Activated CD4-positive, alpha-beta T cell treated with anti-CD3 and anti-CD28 coated beads, Interleukin-2, Interleukin-4, amounts not matched to agents 100 ng/mL and 50 ng/mL, durations not matched to agents 16 hours and 8 hours (primary cell): ENCODE results near the gene RFX5.
"Not testable (repeated sequence)": the region's sequence is repeated elsewhere in the genome, so short reads cannot be mapped to it uniquely, and the experiment has no call there.

Source experiments
- DNase-seq: peaks from one replicate; pipeline ENCODE4 v3.0.0-alpha.2; 2020; ENCODE audit warnings: low spot score

RFX5 gene

GRCh38 chr1:151362308-151363155 is 15.5 kb upstream of the RFX5 start:
- DNase-seq, result no peak

GRCh38 chr1:151361883-151362282 is 14.8 kb upstream of the RFX5 start:
- DNase-seq, result no peak

- DNase-seq, result no peak
Measured at GRCh38 chr1:151356696-151357095, 9.6 kb upstream of the RFX5 start.

GRCh38 chr1:151352021-151352718 is 5.1 kb upstream of the RFX5 start:
- DNase-seq, result no peak

GRCh38 chr1:151350323-151350722 is 3.3 kb upstream of the RFX5 start:
- not testable (repeated sequence) for DNase-seq

- no peak for DNase-seq
Measured at GRCh38 chr1:151347523-151348246, 633 bp upstream of the RFX5 start.

GRCh38 chr1:151346082-151346768 is 827 bp downstream of the RFX5 start:
- no peak for DNase-seq

- DNase-seq, result no peak
Measured at GRCh38 chr1:151344291-151344690, 2.8 kb downstream of the RFX5 start.

GRCh38 chr1:151343587-151343986 is 3.5 kb downstream of the RFX5 start:
- DNase-seq, result no peak

- no peak for DNase-seq
Measured at GRCh38 chr1:151342569-151342968, 4.5 kb downstream of the RFX5 start.

- DNase-seq, result no peak
Measured at GRCh38 chr1:151342021-151342420, 5.0 kb downstream of the RFX5 start.

GRCh38 chr1:151340870-151341754 is 5.9 kb downstream of the RFX5 start:
- DNase-seq, result peak; percentile 73

GRCh38 chr1:151336556-151336955 is 10.5 kb downstream of the RFX5 start:
- DNase-seq, result no peak

- DNase-seq, result no peak
Measured at GRCh38 chr1:151334822-151335221, 12.2 kb downstream of the RFX5 start.

GRCh38 chr1:151327903-151328674 is 19.0 kb downstream of the RFX5 start:
- no peak for DNase-seq

- DNase-seq, result peak; percentile 98
Measured at GRCh38 chr1:151327223-151327902, 19.7 kb downstream of the RFX5 start, which contains the start of gene PI4KB. Gene PI4KB, minus strand, starts transcription at chr1:151327416. Its CDS starts 10,935 bp downstream, at chr1:151316481.

GRCh38 chr1:151326619-151327222 is 20.3 kb downstream of the RFX5 start:
- peak; percentile 50 for DNase-seq

- DNase-seq, result peak; percentile 24
Measured at GRCh38 chr1:151325646-151326429, 21.2 kb downstream of the RFX5 start.
